GM19372 (cell line): Measurements from ENCODE around the gene WASHC2C.
"Not testable (repeated sequence)": the region's sequence is repeated elsewhere in the genome, so short reads cannot be mapped to it uniquely, and the experiment has no call there.

ENCODE experiments used
- ATAC-seq: cut with Tn5 transposase; IDR thresholded peaks from one replicate; pipeline ENCODE4 v1.9.1; 2021; ENCODE audit warnings: mild to moderate bottlenecking, low read depth, moderate library complexity; ENCODE audit not compliant: unreplicated experiment

Gene WASHC2C

GRCh38 chr10:45726703-45727420, at the start of gene WASHC2C:
Gene WASHC2C, plus strand, starts transcription at chr10:45727266. Its CDS starts 52 bp downstream, at chr10:45727318.
- peak; percentile 88 for ATAC-seq

- not testable (repeated sequence) for ATAC-seq
Observed at GRCh38 chr10:45678467-45678866, 48.6 kb upstream of the WASHC2C start.

- ATAC-seq, result not testable (repeated sequence)
Observed at GRCh38 chr10:45710200-45710796, 16.8 kb upstream of the WASHC2C start.

GRCh38 chr10:45711223-45711622, 15.8 kb upstream of the WASHC2C start:
- not testable (repeated sequence) for ATAC-seq

GRCh38 chr10:45717053-45717452, 10.0 kb upstream of the WASHC2C start:
- not testable (repeated sequence) for ATAC-seq

- not testable (repeated sequence) for ATAC-seq
Observed at GRCh38 chr10:45717642-45718041, 9.4 kb upstream of the WASHC2C start.

GRCh38 chr10:45721503-45721902, 5.6 kb upstream of the WASHC2C start:
- ATAC-seq, result not testable (repeated sequence)

GRCh38 chr10:45723851-45724250, 3.2 kb upstream of the WASHC2C start:
- not testable (repeated sequence) for ATAC-seq

GRCh38 chr10:45727421-45727965, 427 bp downstream of the WASHC2C start:
- ATAC-seq, result peak; percentile 58

GRCh38 chr10:45734449-45734848, 7.4 kb downstream of the WASHC2C start:
- not testable (repeated sequence) for ATAC-seq

- not testable (repeated sequence) for ATAC-seq
Observed at GRCh38 chr10:45734867-45735266, 7.8 kb downstream of the WASHC2C start.

GRCh38 chr10:45741559-45741958, 14.5 kb downstream of the WASHC2C start:
- not testable (repeated sequence) for ATAC-seq

GRCh38 chr10:45742014-45742413, 14.9 kb downstream of the WASHC2C start:
- ATAC-seq, result not testable (repeated sequence)

- ATAC-seq, result not testable (repeated sequence)
Observed at GRCh38 chr10:45751141-45751540, 24.1 kb downstream of the WASHC2C start.

- not testable (repeated sequence) for ATAC-seq
Observed at GRCh38 chr10:45752210-45752609, 25.1 kb downstream of the WASHC2C start.

GRCh38 chr10:45753979-45754495, 27.0 kb downstream of the WASHC2C start:
- ATAC-seq, result not testable (repeated sequence)

- ATAC-seq, result not testable (repeated sequence)
Observed at GRCh38 chr10:45755083-45755482, 28.0 kb downstream of the WASHC2C start.

- ATAC-seq, result not testable (repeated sequence)
Observed at GRCh38 chr10:45756065-45756464, 29.0 kb downstream of the WASHC2C start.

- not testable (repeated sequence) for ATAC-seq
Observed at GRCh38 chr10:45757661-45758396, 30.8 kb downstream of the WASHC2C start.

GRCh38 chr10:45761622-45762021, 34.6 kb downstream of the WASHC2C start:
- ATAC-seq, result not testable (repeated sequence)

GRCh38 chr10:45763037-45763436, 36.0 kb downstream of the WASHC2C start:
- ATAC-seq, result not testable (repeated sequence)
